DND-41 (cell line): Measurements from ENCODE around the gene IRF3.

Source experiments
- ATAC-seq: fragments of 200-7000 bp; cut with Tn5 transposase; 3 replicates; pipeline ENCODE4 v1.9.1; 2021; ENCODE audit warnings: low read depth; ENCODE audit not compliant: insufficient read depth
- DNase-seq: peaks from one replicate; pipeline ENCODE4 v3.0.0-alpha.2; 2020
- H2AFZ ChIP-seq: 2 replicates; pipeline ENCODE4 v1.6.0; 2012; ENCODE audit warnings: low read depth, low read length
- H3K27ac ChIP-seq: 2 replicates; pipeline ENCODE4 v1.5.1; 2012; ENCODE audit warnings: low read length, inconsistent platforms
- H3K27me3 ChIP-seq: fragments of 200-600 bp; sonication (generic); 2 replicates; pipeline ENCODE4 v1.6.0; 2012; ENCODE audit warnings: low read length, mild to moderate bottlenecking, inconsistent platforms; ENCODE audit not compliant: insufficient read depth, poor library complexity
- H3K36me3 ChIP-seq: 2 replicates; pipeline ENCODE4 v1.5.1; 2012; ENCODE audit warnings: low read length, inconsistent platforms; ENCODE audit not compliant: insufficient read depth
- H3K4me1 ChIP-seq: 2 replicates; pipeline ENCODE4 v1.5.1; 2012; ENCODE audit warnings: mild to moderate bottlenecking, low read length; ENCODE audit not compliant: insufficient read depth
- H3K4me2 ChIP-seq: 2 replicates; pipeline ENCODE4 v1.6.0; 2012; ENCODE audit warnings: mild to moderate bottlenecking, moderate library complexity, low read length, inconsistent platforms; ENCODE audit not compliant: insufficient read depth
- H3K4me3 ChIP-seq, 2 experiments: fragments of 200-600 bp in 1 of 2; shearing (Covaris generic) in 1 of 2; 2 replicates each; pipeline ENCODE4 v1.5.1; 2012 to 2016; ENCODE audit warnings: inconsistent platforms in 2 of 2, low read length in 2 of 2, mild to moderate bottlenecking in 2 of 2, low read depth in 1 of 2, moderate library complexity in 1 of 2
- H3K79me2 ChIP-seq: 2 replicates; pipeline ENCODE4 v1.6.0; 2012; ENCODE audit warnings: low read length, inconsistent platforms; ENCODE audit not compliant: insufficient read depth
- H3K9ac ChIP-seq: 2 replicates; pipeline ENCODE4 v1.6.0; 2012; ENCODE audit warnings: low read depth, mild to moderate bottlenecking, inconsistent platforms, low read length, moderate library complexity
- H3K9me3 ChIP-seq: 2 replicates; pipeline ENCODE4 v1.5.1; 2012; ENCODE audit warnings: low read length, moderate library complexity, mild to moderate bottlenecking, inconsistent platforms; ENCODE audit not compliant: insufficient read depth, severe bottlenecking
- H4K20me1 ChIP-seq: 2 replicates; pipeline ENCODE4 v1.6.0; 2012; ENCODE audit warnings: low read length; ENCODE audit not compliant: insufficient read depth
- EZH2 ChIP-seq: IDR thresholded peaks from 3 replicates; pipeline ENCODE4 v1.6.1; 2012; ENCODE audit warnings: borderline replicate concordance, low read depth, mild to moderate bottlenecking, moderate library complexity, low read length, inconsistent platforms; ENCODE audit not compliant: severe bottlenecking
- TF ChIP-seq, protein P1 (sequence below): IDR thresholded peaks from 2 replicates; pipeline ENCODE4 v1.5.1; 2012; ENCODE audit warnings: borderline replicate concordance, low read length, moderate library complexity, mild to moderate bottlenecking; ENCODE audit not compliant: poor library complexity, severe bottlenecking; ENCODE audit errors: extremely low read depth

IRF3 gene

DNA sequence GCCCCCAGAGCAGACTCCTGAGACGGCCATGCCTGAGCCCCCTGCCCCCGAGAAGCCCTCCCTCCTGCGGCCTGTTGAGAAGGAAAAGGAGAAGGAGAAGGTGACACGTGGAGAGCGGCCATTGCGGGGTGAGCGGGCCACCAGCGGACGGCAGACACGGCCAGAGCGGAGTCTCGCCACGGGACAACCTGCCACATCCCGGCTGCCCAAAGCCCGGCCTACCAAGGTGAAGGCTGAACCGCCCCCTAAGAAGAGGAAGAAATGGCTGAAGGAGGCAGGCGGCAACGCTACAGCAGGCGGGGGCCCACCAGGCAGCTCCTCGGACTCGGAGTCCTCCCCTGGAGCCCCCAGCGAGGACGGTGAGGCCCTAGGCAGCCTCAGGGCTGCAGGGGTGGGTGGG, 49.8 kb downstream of the IRF3 start:
- peaks cover 82% of the 10 kb centered on the region for H3K36me3 ChIP-seq
- H3K9me3 ChIP-seq = no peaks in the 10 kb centered on the region
- no peak overlapping the region for H3K4me3 ChIP-seq
- no peak overlapping the region for H3K9ac ChIP-seq
- H3K4me2 ChIP-seq = no peak overlapping the region
- H4K20me1 ChIP-seq = peaks cover 45% of the 10 kb centered on the region
- H2AFZ ChIP-seq = no peak overlapping the region
- TF ChIP-seq EZH2 = no peak
- TF ChIP-seq, protein P1, sequence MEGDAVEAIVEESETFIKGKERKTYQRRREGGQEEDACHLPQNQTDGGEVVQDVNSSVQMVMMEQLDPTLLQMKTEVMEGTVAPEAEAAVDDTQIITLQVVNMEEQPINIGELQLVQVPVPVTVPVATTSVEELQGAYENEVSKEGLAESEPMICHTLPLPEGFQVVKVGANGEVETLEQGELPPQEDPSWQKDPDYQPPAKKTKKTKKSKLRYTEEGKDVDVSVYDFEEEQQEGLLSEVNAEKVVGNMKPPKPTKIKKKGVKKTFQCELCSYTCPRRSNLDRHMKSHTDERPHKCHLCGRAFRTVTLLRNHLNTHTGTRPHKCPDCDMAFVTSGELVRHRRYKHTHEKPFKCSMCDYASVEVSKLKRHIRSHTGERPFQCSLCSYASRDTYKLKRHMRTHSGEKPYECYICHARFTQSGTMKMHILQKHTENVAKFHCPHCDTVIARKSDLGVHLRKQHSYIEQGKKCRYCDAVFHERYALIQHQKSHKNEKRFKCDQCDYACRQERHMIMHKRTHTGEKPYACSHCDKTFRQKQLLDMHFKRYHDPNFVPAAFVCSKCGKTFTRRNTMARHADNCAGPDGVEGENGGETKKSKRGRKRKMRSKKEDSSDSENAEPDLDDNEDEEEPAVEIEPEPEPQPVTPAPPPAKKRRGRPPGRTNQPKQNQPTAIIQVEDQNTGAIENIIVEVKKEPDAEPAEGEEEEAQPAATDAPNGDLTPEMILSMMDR = no peak
- peaks cover 30% of the 10 kb centered on the region for H3K79me2 ChIP-seq
- no peaks in the 10 kb centered on the region for H3K4me1 ChIP-seq
- no peak overlapping the region for H3K27ac ChIP-seq
- no peak for ATAC-seq
- no peaks in the 10 kb centered on the region for H3K27me3 ChIP-seq
- no peak for DNase-seq

DNA sequence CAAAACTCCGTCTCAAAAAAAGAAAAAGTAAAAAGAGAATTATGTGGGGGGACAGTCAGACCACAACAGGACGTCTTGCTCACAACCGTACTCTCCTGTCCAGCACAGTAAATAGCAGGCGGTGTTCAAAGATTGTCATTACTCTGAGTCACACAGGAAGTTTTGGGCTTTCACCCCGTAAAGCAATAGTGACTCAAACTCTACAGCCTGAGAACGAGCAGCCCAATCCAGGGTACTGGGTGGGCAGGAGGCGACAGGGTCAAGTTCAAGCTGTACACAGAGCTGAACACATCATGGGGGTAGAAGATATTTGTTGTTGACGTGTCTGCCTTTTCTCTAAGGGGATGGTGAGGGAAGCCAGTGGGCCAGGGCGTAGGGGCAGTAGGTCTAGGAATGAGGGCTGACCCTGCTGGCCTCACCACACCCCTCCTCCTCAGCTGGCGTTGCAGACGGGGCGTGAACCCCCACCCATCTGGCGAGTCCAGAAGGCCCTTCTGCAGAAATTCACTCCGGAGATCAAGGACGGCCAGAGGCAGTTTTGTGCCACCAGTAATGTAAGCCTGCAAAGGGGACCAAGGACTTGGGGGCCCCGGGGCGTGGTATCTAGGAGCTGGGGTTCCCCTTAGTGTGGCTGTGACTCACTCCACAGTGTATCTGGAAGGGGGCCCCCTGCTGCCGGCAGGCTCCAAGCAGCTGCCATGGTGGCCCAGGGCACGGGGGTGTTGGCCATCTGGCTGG, 51.4 kb downstream of the IRF3 start:
- peaks cover 39% of the 10 kb centered on the region for H3K79me2 ChIP-seq
- no peak for ATAC-seq
- no peak overlapping the region for H2AFZ ChIP-seq
- H4K20me1 ChIP-seq = peaks cover 49% of the 10 kb centered on the region
- no peak overlapping the region for H3K27ac ChIP-seq
- no peaks in the 10 kb centered on the region for H3K27me3 ChIP-seq
- TF ChIP-seq EZH2 = no peak
- TF ChIP-seq, protein P1 = no peak
- DNase-seq = no peak
- H3K36me3 ChIP-seq = peaks cover 84% of the 10 kb centered on the region
- no peaks in the 10 kb centered on the region for H3K9me3 ChIP-seq
- H3K4me1 ChIP-seq = no peaks in the 10 kb centered on the region
- no peak overlapping the region for H3K4me3 ChIP-seq
- H3K9ac ChIP-seq = no peak overlapping the region
- no peak overlapping the region for H3K4me2 ChIP-seq

DNA sequence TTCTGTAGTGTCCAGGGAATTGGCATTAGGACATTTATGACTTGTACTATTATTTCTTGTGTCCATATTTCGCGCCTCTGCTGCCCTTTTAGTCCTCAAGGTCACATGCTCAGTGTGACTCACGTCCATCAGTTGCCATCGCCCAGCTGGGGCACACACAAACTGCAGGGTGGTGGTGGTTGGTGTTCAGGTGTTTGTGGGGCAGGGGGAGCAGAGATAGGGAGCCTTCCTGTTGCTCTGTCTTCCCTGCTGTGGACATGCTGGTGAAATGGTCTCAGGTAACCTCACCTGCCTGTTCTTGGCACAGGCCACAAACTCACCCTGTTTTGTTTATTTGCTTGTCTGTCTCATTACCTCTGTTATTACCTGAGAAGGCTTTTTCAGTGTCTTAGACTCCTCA, 52.3 kb downstream of the IRF3 start:
- Histone ChIP-seq H3K36me3 (peaks cover 85% of the 10 kb centered on the region), H3K79me2 (peaks cover 47% of the 10 kb centered on the region), H4K20me1 (peaks cover 47% of the 10 kb centered on the region), H3K4me2 (no peak overlapping the region), H3K9me3 (no peaks in the 10 kb centered on the region), H2AFZ (no peak overlapping the region), H3K4me3 (no peak overlapping the region), H3K27ac (no peak overlapping the region), H3K9ac (no peak overlapping the region), H3K27me3 (no peaks in the 10 kb centered on the region), H3K4me1 (no peaks in the 10 kb centered on the region)
- ATAC-seq (no peak), DNase-seq (no peak)
- TF ChIP-seq, protein P1 = no peak
- no peak for TF ChIP-seq EZH2
